Pancreas (tissue), 10 donors: ENCODE results near the gene DLGAP3. TPM values are rescaled to one million over a fixed set of nuclear protein-coding genes. Genes with fewer than 3 reads are reported as not detected.

Experiments
- ATAC-seq, 4 donors: fragments of 200-7000 bp; cut with Tn5 transposase; one replicate each; pipeline versions ENCODE4 v1.8.0 to v1.9.1; 2020; ENCODE audit warnings: mild to moderate bottlenecking in 4 of 4, moderate library complexity in 4 of 4
- DNase-seq, 6 donors: peaks; one replicate each; pipeline ENCODE4 v3.0.0-alpha.2; 2020
- FAIRE-seq: peaks from 2 replicates; lab custom pipeline; 2012; peaks lifted over from hg19 to GRCh38; lab: Jason Lieb, UNC
- H3K27ac ChIP-seq, 4 donors: fragments of 200-600 bp; sonication (generic); 1 replicate in 3 of 4; 2 replicates in 1 of 4; pipeline versions ENCODE4 v1.5.0 to v1.8.0; 2020
- H3K27me3 ChIP-seq, 4 donors: fragments of 200-600 bp; one replicate each; pipeline ENCODE4 v1.8.0; 2021
- H3K36me3 ChIP-seq, 3 donors: fragments of 200-600 bp; sonication (generic) in 1 of 3; one replicate each; pipeline versions ENCODE4 v1.5.0 to v1.8.0; 2020 to 2021
- H3K4me1 ChIP-seq, 3 donors: fragments of 200-600 bp; one replicate each; pipeline ENCODE4 v1.8.0; 2021
- H3K4me3 ChIP-seq, 4 donors: fragments of 200-600 bp; sonication (generic) in 2 of 4; one replicate each; pipeline versions ENCODE4 v1.5.0 to v1.8.0; 2020 to 2021
- H3K9me3 ChIP-seq, 4 donors: fragments of 200-600 bp; one replicate each; pipeline ENCODE4 v1.8.0; 2021
- WGBS, 2 donors: extraction: QIAGEN DNeasy Blood & Tissue Kit; methylation state at CpG; one replicate each; pipeline ENCODE4 v1.1.7; 2013; 5-methylcytosine and 5-hydroxymethylcytosine counted together
- intact Hi-C, 3 donors: fragments of 100-400 bp; cut with DNase I; formaldehyde crosslinking; loops; one replicate each; pipeline versions ENCODE4 v1.11.1 to v1.14.2; 2022
- polyA plus RNA-seq, 2 donors: library from polyadenylated mRNA; stranded (reverse); fragments of 200-250 nt; gene quantifications; one replicate each; pipeline ENCODE4 v1.2.3, GENCODE V29; 2013
- total RNA-seq, 6 donors: library from RNA; stranded (reverse); fragmentation: NEBNext Ultra II Directional in 4 of 6; extraction: Animal tissue kit (Norgen Biotek cat#: 25700) in 4 of 6; gene quantifications; one replicate each; pipeline versions ENCODE4 v1.2.1 to v1.2.4, GENCODE V29; 2021 to 2023
- TF ChIP-seq, protein P1 (sequence below), 4 donors: fragments of 200-600 bp; sonication (generic) in 3 of 4; IDR thresholded peaks; one replicate each; pipeline versions ENCODE4 v1.5.0 to v1.8.0; 2021; ENCODE audit warnings: antibody characterized with exemption in 4 of 4
- donor health status: healthy with polysubstance abuse.
- donor health status: DM: no; HTN: no; CAD: no; lungs with moderate emphysema.
- donor health status: DM: no; HTN: no; CAD: no.
- donor health status: control.
- donor health status: control.
- donor health status: Bipolar disorder and iron deficiency.
- donor health status: DM: yes; HTN: yes; CAD: no.
- donor health status: DM: no; HTN: no; CAD: no.
- donor health status: DM: no; HTN: no; CAD: no.
- donor health status: DM: yes; HTN: yes; CAD: no.

The DLGAP3 gene
- total and polyA plus RNA-seq, 8 donors: 0.53 to 1.8 (median 1.4) TPM

DNA sequence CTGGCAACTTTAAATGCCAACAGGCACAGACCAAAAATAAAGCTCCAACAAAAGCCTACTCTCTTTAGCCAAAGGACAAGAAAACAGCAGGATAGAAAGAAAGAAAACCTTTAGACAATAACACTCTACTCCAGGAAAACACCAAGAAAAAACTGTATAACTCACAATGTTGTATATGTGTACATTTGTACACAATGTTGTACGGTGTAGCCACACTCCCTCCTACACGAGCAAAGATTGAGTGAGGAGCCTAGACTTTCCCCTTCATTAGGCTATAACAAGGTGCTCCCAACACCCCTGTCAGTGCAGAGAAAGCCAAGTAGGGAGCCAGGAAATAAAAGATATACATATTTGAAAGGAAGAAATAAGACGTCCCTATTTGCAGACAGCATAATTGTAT, 112.7 kb downstream of the DLGAP3 start:
- no peaks in the 10 kb centered on the region for H3K36me3 ChIP-seq
- no peaks in the 10 kb centered on the region for H3K9me3 ChIP-seq
- WGBS, 2 donors: 62 to 63% methylated on average over 3 of the region's 3 CpGs
- FAIRE-seq (no peak), ATAC-seq (no peak), DNase-seq (no peak)
- H3K27ac ChIP-seq: no peak overlapping the region
- H3K27me3 ChIP-seq: no peaks in the 10 kb centered on the region
- H3K4me1 ChIP-seq: no peaks in the 10 kb centered on the region
- TF ChIP-seq, protein P1, sequence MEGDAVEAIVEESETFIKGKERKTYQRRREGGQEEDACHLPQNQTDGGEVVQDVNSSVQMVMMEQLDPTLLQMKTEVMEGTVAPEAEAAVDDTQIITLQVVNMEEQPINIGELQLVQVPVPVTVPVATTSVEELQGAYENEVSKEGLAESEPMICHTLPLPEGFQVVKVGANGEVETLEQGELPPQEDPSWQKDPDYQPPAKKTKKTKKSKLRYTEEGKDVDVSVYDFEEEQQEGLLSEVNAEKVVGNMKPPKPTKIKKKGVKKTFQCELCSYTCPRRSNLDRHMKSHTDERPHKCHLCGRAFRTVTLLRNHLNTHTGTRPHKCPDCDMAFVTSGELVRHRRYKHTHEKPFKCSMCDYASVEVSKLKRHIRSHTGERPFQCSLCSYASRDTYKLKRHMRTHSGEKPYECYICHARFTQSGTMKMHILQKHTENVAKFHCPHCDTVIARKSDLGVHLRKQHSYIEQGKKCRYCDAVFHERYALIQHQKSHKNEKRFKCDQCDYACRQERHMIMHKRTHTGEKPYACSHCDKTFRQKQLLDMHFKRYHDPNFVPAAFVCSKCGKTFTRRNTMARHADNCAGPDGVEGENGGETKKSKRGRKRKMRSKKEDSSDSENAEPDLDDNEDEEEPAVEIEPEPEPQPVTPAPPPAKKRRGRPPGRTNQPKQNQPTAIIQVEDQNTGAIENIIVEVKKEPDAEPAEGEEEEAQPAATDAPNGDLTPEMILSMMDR (IDR thresholded peaks at IDR 0.05): no peak
- H3K4me3 ChIP-seq: no peak overlapping the region
- intact Hi-C loops: no loop called here

GRCh38 chr1:34816332-34816731, 113.1 kb downstream of the DLGAP3 start:
- no peak overlapping the region for H3K4me3 ChIP-seq
- no peaks in the 10 kb centered on the region for H3K36me3 ChIP-seq
- TF ChIP-seq, protein P1 (IDR thresholded peaks at IDR 0.05): no peak
- no peaks in the 10 kb centered on the region for H3K9me3 ChIP-seq
- no peak overlapping the region for H3K27ac ChIP-seq
- FAIRE-seq (no peak), ATAC-seq (no peak), DNase-seq (no peak)
- no peaks in the 10 kb centered on the region for H3K4me1 ChIP-seq
- intact Hi-C loops: no loop called here
- H3K27me3 ChIP-seq: no peaks in the 10 kb centered on the region

Other genes starting within 250 kb of the DLGAP3 start
- gene GJB5, start 174.6 kb downstream of the DLGAP3 start, total RNA-seq: not detected
- not detected for gene GJB5, start 174.6 kb downstream of the DLGAP3 start, polyA plus RNA-seq
- gene GJB4, start 169.9 kb downstream of the DLGAP3 start, total RNA-seq: under 1 TPM in 1 of 6 donors, not detected in 5; 0.12 TPM
- not detected for gene GJB4, start 169.9 kb downstream of the DLGAP3 start, polyA plus RNA-seq
- gene GJB3, start 148.4 kb downstream of the DLGAP3 start, total RNA-seq: under 1 TPM in 5 of 6 donors, not detected in 1; 0.09 to 0.72 (median 0.20) TPM
- gene GJB3, start 148.4 kb downstream of the DLGAP3 start, polyA plus RNA-seq: under 1 TPM; 0.14 to 0.15 TPM
- 1 to 10 TPM; 1.1 to 6.7 (median 1.4) TPM for gene GJA4, start 136.7 kb downstream of the DLGAP3 start, total RNA-seq
- gene GJA4, start 136.7 kb downstream of the DLGAP3 start, polyA plus RNA-seq: 1 to 10 TPM; 1.7 to 4.0 TPM
- 10 to 100 TPM in 5 of 6 donors, 1 to 10 TPM in 1; 8.3 to 18.5 (median 14.3) TPM for gene SMIM12, start 69.9 kb downstream of the DLGAP3 start, total RNA-seq
- 10 to 100 TPM in 1 of 2 donors, 1 to 10 TPM in 1; 6.2 to 17.1 TPM for gene SMIM12, start 69.9 kb downstream of the DLGAP3 start, polyA plus RNA-seq
- gene TMEM35B, start 55.7 kb upstream of the DLGAP3 start, total RNA-seq: 10 to 100 TPM; 10.7 to 21.5 (median 12.8) TPM
- 10 to 100 TPM; 14.5 to 33.8 TPM for gene TMEM35B, start 55.7 kb upstream of the DLGAP3 start, polyA plus RNA-seq
- 10 to 100 TPM in 2 of 6 donors, 1 to 10 TPM in 4; 4.8 to 11.1 (median 7.0) TPM for gene ZMYM6, start 102.3 kb upstream of the DLGAP3 start, total RNA-seq
- gene ZMYM6, start 102.3 kb upstream of the DLGAP3 start, polyA plus RNA-seq: 10 to 100 TPM in 1 of 2 donors, 1 to 10 TPM in 1; 8.8 to 10.6 TPM
- gene ZMYM1, start 149.7 kb upstream of the DLGAP3 start, total RNA-seq: 10 to 100 TPM in 1 of 6 donors, 1 to 10 TPM in 5; 2.5 to 10.1 (median 5.7) TPM
- 1 to 10 TPM; 3.1 to 3.6 TPM for gene ZMYM1, start 149.7 kb upstream of the DLGAP3 start, polyA plus RNA-seq